Urinary bladder (tissue), 2 donors: ENCODE results near the gene SHPK. TPM values are rescaled to one million over a fixed set of nuclear protein-coding genes. Genes with fewer than 3 reads are reported as not detected.

Experiments used
- polyA plus RNA-seq: library from polyadenylated mRNA; stranded (reverse); fragments of 200-250 nt; gene quantifications from one replicate; pipeline ENCODE4 v1.2.3, GENCODE V29; 2013
- total RNA-seq: library from RNA; depleted of rRNA; stranded (reverse); fragments of >200 nt; gene quantifications from one replicate; pipeline ENCODE4 v1.2.3, GENCODE V29; 2014
- donor health status: healthy.

SHPK gene
- total and polyA plus RNA-seq, 2 donors, result 8.0 to 12.6 TPM

Other genes with a start within 250 kb of the SHPK start
- 0.42 TPM for gene OR3A2, start 249.9 kb downstream of the SHPK start, total RNA-seq
- gene OR3A2, start 249.9 kb downstream of the SHPK start, polyA plus RNA-seq, result 0.22 TPM
- gene OR1E1, start 237.8 kb downstream of the SHPK start, total RNA-seq, result not detected
- gene OR1E1, start 237.8 kb downstream of the SHPK start, polyA plus RNA-seq, result not detected
- not detected for gene OR3A3, start 224.9 kb downstream of the SHPK start, total RNA-seq
- not detected for gene OR3A3, start 224.9 kb downstream of the SHPK start, polyA plus RNA-seq
- not detected for gene OR1E2, start 202.4 kb downstream of the SHPK start, total RNA-seq
- gene OR1E2, start 202.4 kb downstream of the SHPK start, polyA plus RNA-seq, result not detected
- 1.0 TPM for gene SPATA22, start 164.4 kb downstream of the SHPK start, total RNA-seq
- gene SPATA22, start 164.4 kb downstream of the SHPK start, polyA plus RNA-seq, result 0.23 TPM
- 44.9 TPM for gene ASPA, start 160.3 kb downstream of the SHPK start, total RNA-seq
- 2.8 TPM for gene ASPA, start 160.3 kb downstream of the SHPK start, polyA plus RNA-seq
- gene TRPV3, start 78.4 kb downstream of the SHPK start, total RNA-seq, result 5.1 TPM
- 0.80 TPM for gene TRPV3, start 78.4 kb downstream of the SHPK start, polyA plus RNA-seq
- 4.5 TPM for gene TRPV1, start 26.8 kb downstream of the SHPK start, total RNA-seq
- gene TRPV1, start 26.8 kb downstream of the SHPK start, polyA plus RNA-seq, result 4.0 TPM
- gene CTNS, start 510 bp upstream of the SHPK start, total RNA-seq, result 10.6 TPM
- 13.8 TPM for gene CTNS, start 510 bp upstream of the SHPK start, polyA plus RNA-seq
- gene TAX1BP3, start 32.3 kb upstream of the SHPK start, total RNA-seq, result 64.2 TPM
- 129 TPM for gene TAX1BP3, start 32.3 kb upstream of the SHPK start, polyA plus RNA-seq
- 7.8 TPM for gene EMC6, start 32.6 kb upstream of the SHPK start, total RNA-seq
- 77.1 TPM for gene EMC6, start 32.6 kb upstream of the SHPK start, polyA plus RNA-seq
- gene P2RX5, start 59.9 kb upstream of the SHPK start, total RNA-seq, result 1.3 TPM
- gene P2RX5, start 59.9 kb upstream of the SHPK start, polyA plus RNA-seq, result 1.0 TPM
- 2.2 TPM for gene HASPIN, start 87.7 kb upstream of the SHPK start, total RNA-seq
- 0.08 TPM for gene HASPIN, start 87.7 kb upstream of the SHPK start, polyA plus RNA-seq
- gene ITGAE, start 164.9 kb upstream of the SHPK start, total RNA-seq, result 14.0 TPM
- gene ITGAE, start 164.9 kb upstream of the SHPK start, polyA plus RNA-seq, result 34.6 TPM
- gene NCBP3, start 210.0 kb upstream of the SHPK start, total RNA-seq, result 42.0 TPM
- gene NCBP3, start 210.0 kb upstream of the SHPK start, polyA plus RNA-seq, result 21.2 TPM